ENCODE measurements around the gene MAGOH. TPM values are rescaled to one million over a fixed set of nuclear protein-coding genes. Genes with fewer than 3 reads are reported as not detected.
A peak's percentile ranks its signal among the peaks of the same experiment; 100 is the strongest.

The MAGOH gene
- total and polyA plus RNA-seq, 9 donors: 25.4 to 73.2 (median 37.5) TPM

GRCh38 chr1:53219711-53220110 lies 18.6 kb downstream of the MAGOH start:
- peak overlapping the region; percentile 95 to 96 for H3K27ac ChIP-seq
- no peaks in the 10 kb centered on the region for H3K4me1 ChIP-seq (ENCODE audit: insufficient read depth)
- TF ChIP-seq POLR2A (IDR thresholded peaks at IDR 0.05) (no peak), EP300 (IDR thresholded peaks at IDR 0.05) (no peak), CTCF (IDR thresholded peaks at IDR 0.05) (no peak)
- no peak for DNase-seq
- no peaks in the 10 kb centered on the region for H3K36me3 ChIP-seq
- WGBS, 3 donors: 11 to 16% (median 16%) methylated on average over 8 of the region's 8 CpGs
- no peaks in the 10 kb centered on the region for H3K9me3 ChIP-seq
- peak overlapping the region; percentile 91 for H3K4me3 ChIP-seq
- intact Hi-C loops (cut with DNase I): no loop called here
- no peaks in the 10 kb centered on the region for H3K27me3 ChIP-seq

DNA sequence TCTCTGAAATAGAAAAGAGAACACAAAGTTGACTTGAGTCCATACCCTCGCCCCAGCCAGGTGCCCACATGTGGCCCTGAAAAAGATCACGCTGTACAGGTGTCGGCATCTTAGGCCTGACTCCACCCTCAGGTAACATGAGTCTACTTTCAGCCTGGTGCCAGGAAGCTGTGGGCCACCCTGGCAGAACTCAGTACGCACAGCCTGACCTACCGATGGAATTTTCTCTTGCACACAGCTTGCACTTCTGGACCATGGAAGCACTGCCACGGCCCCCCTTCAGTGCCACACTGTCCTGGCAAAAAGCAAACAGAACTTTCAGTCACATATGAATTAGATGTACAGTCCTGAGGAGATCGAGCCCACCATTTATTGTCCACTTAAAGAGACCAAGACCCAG lies 20.1 kb downstream of the MAGOH start:
- Histone ChIP-seq H3K9me3 (no peaks in the 10 kb centered on the region), H3K27ac (no peak overlapping the region), H3K27me3 (no peaks in the 10 kb centered on the region), H3K36me3 (no peaks in the 10 kb centered on the region), H3K4me1 (ENCODE audit: insufficient read depth) (no peaks in the 10 kb centered on the region), H3K4me3 (no peak overlapping the region)
- intact Hi-C loops (cut with DNase I): no loop called here
- no peak for DNase-seq
- 89 to 96% (median 93%) methylated on average over 7 of the region's 7 CpGs for WGBS, 3 donors
- TF ChIP-seq CTCF (IDR thresholded peaks at IDR 0.05) (no peak), POLR2A (IDR thresholded peaks at IDR 0.05) (no peak), EP300 (IDR thresholded peaks at IDR 0.05) (no peak)

GRCh38 chr1:53214376-53214940 lies 23.9 kb downstream of the MAGOH start:
- Histone ChIP-seq H3K27ac (no peak overlapping the region), H3K27me3 (no peaks in the 10 kb centered on the region), H3K4me3 (no peak overlapping the region), H3K9me3 (no peaks in the 10 kb centered on the region), H3K4me1 (ENCODE audit: insufficient read depth) (no peaks in the 10 kb centered on the region), H3K36me3 (no peaks in the 10 kb centered on the region)
- DNase-seq: no peak
- WGBS, 3 donors: 77 to 81% (median 81%) methylated on average over 5 of the region's 5 CpGs
- intact Hi-C loops (cut with DNase I): no loop called here
- TF ChIP-seq CTCF (IDR thresholded peaks at IDR 0.05) (no peak), EP300 (IDR thresholded peaks at IDR 0.05) (no peak), POLR2A (IDR thresholded peaks at IDR 0.05) (no peak)

- peaks cover 2% of the 10 kb centered on the region for H3K36me3 ChIP-seq
- H3K4me1 ChIP-seq (ENCODE audit: insufficient read depth): no peaks in the 10 kb centered on the region
- no peaks in the 10 kb centered on the region for H3K27me3 ChIP-seq
- intact Hi-C loops (cut with DNase I): no loop called here
- 89 to 97% (median 95%) methylated on average over 11 of the region's 11 CpGs for WGBS, 3 donors
- TF ChIP-seq POLR2A (IDR thresholded peaks at IDR 0.05): no peak
- no peak for TF ChIP-seq CTCF (IDR thresholded peaks at IDR 0.05)
- no peak for TF ChIP-seq EP300 (IDR thresholded peaks at IDR 0.05)
- no peak overlapping the region for H3K4me3 ChIP-seq
- no peak overlapping the region for H3K27ac ChIP-seq
- H3K9me3 ChIP-seq: no peaks in the 10 kb centered on the region
- no peak for DNase-seq
These were observed 27.4 kb downstream of the MAGOH start for GRCh38 chr1:53210954-53211353.

Measured in ovary (tissue), 9 donors.